Right lobe of liver (tissue), 4 donors: ENCODE data around the gene OR52N4.

Experiments
- CTCF ChIP-seq, 4 donors: fragments of 200-600 bp in 3 of 4; fragments of 450-650 bp in 1 of 4; IDR thresholded peaks; one replicate each; pipeline versions ENCODE4 v1.5.1 to v1.8.0; 2016 to 2022; ENCODE audit warnings: antibody characterized with exemption in 4 of 4, mild to moderate bottlenecking in 2 of 4
- POLR2A ChIP-seq: fragments of 450-650 bp; IDR thresholded peaks from one replicate; pipeline ENCODE4 v1.6.1; 2017; ENCODE audit warnings: antibody characterized with exemption, mild to moderate bottlenecking
- donor health status: DM: no; HTN: no; CAD: no.
- donor health status: DM: no; HTN: no; CAD: no.
- donor health status: DM: no; HTN: yes; CAD: no.

- TF ChIP-seq CTCF (IDR thresholded peaks at IDR 0.05) (no peak), POLR2A (no peak)
Measured at GRCh38 chr11:5753943-5754342, at the start of gene OR52N4.
